MM.1S (cell line): Measurements from ENCODE around the gene ATP4A.

Experiments used
- CTCF ChIP-seq: fragments of 300-600 bp; sonication (generic); IDR thresholded peaks from 2 replicates; pipeline ENCODE4 v1.5.1; 2016; ENCODE audit warnings: antibody characterized with exemption, low read length, mixed read lengths
- EZH2 ChIP-seq: fragments of 300-600 bp; sonication (generic); optimal IDR thresholded peaks from 2 replicates; pipeline ENCODE3; 2017; ENCODE audit warnings: low read depth, mild to moderate bottlenecking, antibody characterized with exemption, low read length, mixed read lengths
- EZH2phosphoT487 ChIP-seq: fragments of 300-600 bp; sonication (generic); IDR thresholded peaks from 2 replicates; pipeline ENCODE4 v1.6.1; 2018; ENCODE audit warnings: antibody characterized with exemption, low read length

- TF ChIP-seq CTCF, result no peak
- no peak for TF ChIP-seq EZH2
- no peak for TF ChIP-seq EZH2phosphoT487
Observed at GRCh38 chr19:35518313-35518712, 45.1 kb downstream of the ATP4A start.
